A673 (cell line): ENCODE data around the gene CTSZ. TPM values are rescaled to one million over a fixed set of nuclear protein-coding genes. Genes with fewer than 3 reads are reported as not detected.

ENCODE experiments used
- BruUV-seq: library from RNA; stranded (reverse); fragments of 400-500 nt; replicated peaks from 2 replicates; lab custom pipeline; 2021; lab: Mats Ljungman, UMichigan
- CTCF ChIA-PET: fragments of 300-600 bp; sonication (Branson Sonifier 250); formaldehyde crosslinking; loops from one replicate; lab custom pipeline; 2022; ENCODE audit warnings: antibody characterized with exemption; lab: Charles Lee
- POLR2A ChIA-PET: fragments of 300-600 bp; sonication (Branson Sonifier 250); formaldehyde crosslinking; loops from one replicate; lab custom pipeline; 2022; ENCODE audit warnings: antibody characterized with exemption; ENCODE audit not compliant: low non-redundant PET; lab: Charles Lee
- DNase-seq: peaks from one replicate; pipeline ENCODE4 v3.0.0-alpha.2; 2015; ENCODE audit warnings: low spot score
- H3K27ac ChIP-seq: fragments of 200-600 bp; sonication (generic); 2 replicates; pipeline ENCODE4 v1.5.1; 2016; ENCODE audit warnings: mixed run types, low read depth, mild to moderate bottlenecking, mixed read lengths, antibody characterized with exemption, low read length; ENCODE audit not compliant: poor library complexity, severe bottlenecking
- H3K27me3 ChIP-seq: fragments of 200-600 bp; sonication (generic); replicated peaks from 2 replicates; pipeline ENCODE4 v1.6.1; 2017; ENCODE audit warnings: mixed run types, low read depth, mild to moderate bottlenecking, mixed read lengths, antibody characterized with exemption, low read length; ENCODE audit not compliant: insufficient read depth, poor library complexity
- H3K36me3 ChIP-seq: fragments of 200-600 bp; sonication (generic); 2 replicates; pipeline ENCODE4 v1.6.1; 2016; ENCODE audit warnings: mixed run types, mild to moderate bottlenecking, mixed read lengths, antibody characterized with exemption, low read length; ENCODE audit not compliant: insufficient read depth, poor library complexity, severe bottlenecking
- H3K4me1 ChIP-seq: fragments of 200-600 bp; sonication (generic); 2 replicates; pipeline ENCODE4 v1.6.1; 2017; ENCODE audit warnings: mixed run types, mild to moderate bottlenecking, mixed read lengths, antibody characterized with exemption, low read length; ENCODE audit not compliant: insufficient read depth, poor library complexity, severe bottlenecking
- H3K4me3 ChIP-seq: fragments of 200-600 bp; sonication (generic); 2 replicates; pipeline ENCODE4 v1.5.1; 2016; ENCODE audit warnings: low read depth, mixed run types, mild to moderate bottlenecking, mixed read lengths, low read length; ENCODE audit not compliant: poor library complexity, severe bottlenecking
- H3K9me3 ChIP-seq: fragments of 200-600 bp; sonication (generic); 2 replicates; pipeline ENCODE4 v1.6.1; 2016; ENCODE audit warnings: mixed run types, low read depth, mild to moderate bottlenecking, mixed read lengths, antibody characterized with exemption, low read length; ENCODE audit not compliant: poor library complexity, severe bottlenecking
- CTCF ChIP-seq: fragments of 300-800, 200-600 bp; sonication (generic); conservative IDR thresholded peaks from 2 replicates; pipeline ENCODE4 v1.5.1; 2017; ENCODE audit warnings: low read depth, mild to moderate bottlenecking, antibody characterized with exemption, low read length, moderate library complexity, mixed read lengths
- EZH2 ChIP-seq: fragments of 200-600 bp; sonication (generic); IDR thresholded peaks from 2 replicates; pipeline ENCODE4 v1.6.1; 2017; ENCODE audit warnings: borderline replicate concordance, low read depth, mild to moderate bottlenecking, mixed read lengths, antibody characterized with exemption, low read length; ENCODE audit not compliant: poor library complexity, severe bottlenecking
- intact Hi-C: fragments of 100-400 bp; cut with micrococcal nuclease; formaldehyde crosslinking; loops from one replicate; pipeline ENCODE4 v1.10.0; 2022; ENCODE audit not compliant: unreplicated experiment
- total RNA-seq: library from RNA; stranded (reverse); gene quantifications from 2 replicates; pipeline ENCODE4 v1.2.3, GENCODE V29; 2021

CTSZ gene
- total RNA-seq, 1 experiment from 2014 or later = 1.2 TPM

GRCh38 chr20:59002388-59002787, 4.7 kb downstream of the CTSZ start:
- intact Hi-C loops = no loop called here
- DNase-seq = no peak
- Histone ChIP-seq H3K27me3 (no peaks in the 10 kb centered on the region), H3K4me1 (peaks cover 8% of the 10 kb centered on the region), H3K9me3 (no peaks in the 10 kb centered on the region), H3K27ac (no peak overlapping the region), H3K36me3 (no peaks in the 10 kb centered on the region), H3K4me3 (no peak overlapping the region)
- BruUV-seq = no TSS peak
- CTCF ChIA-PET = no interaction called here
- TF ChIP-seq CTCF (no peak), EZH2 (no peak)
- POLR2A ChIA-PET = no interaction called here

- no peak overlapping the region for H3K27ac ChIP-seq
- H3K4me3 ChIP-seq = no peak overlapping the region
- no TSS peak for BruUV-seq
- TF ChIP-seq CTCF (no peak), EZH2 (no peak)
- intact Hi-C loops = no loop called here
- H3K27me3 ChIP-seq = no peaks in the 10 kb centered on the region
- H3K36me3 ChIP-seq = no peaks in the 10 kb centered on the region
- peaks cover 8% of the 10 kb centered on the region for H3K4me1 ChIP-seq
- CTCF ChIA-PET = no interaction called here
- H3K9me3 ChIP-seq = no peaks in the 10 kb centered on the region
- POLR2A ChIA-PET = no interaction called here
- DNase-seq = no peak
Measured at GRCh38 chr20:59001449-59002171, 5.4 kb downstream of the CTSZ start.

- no TSS peak for BruUV-seq
- peaks cover 8% of the 10 kb centered on the region for H3K4me1 ChIP-seq
- H3K4me3 ChIP-seq = no peak overlapping the region
- no peaks in the 10 kb centered on the region for H3K27me3 ChIP-seq
- no peak overlapping the region for H3K27ac ChIP-seq
- H3K36me3 ChIP-seq = peaks cover 2% of the 10 kb centered on the region
- intact Hi-C loops = no loop called here
- TF ChIP-seq CTCF (no peak), EZH2 (no peak)
- POLR2A ChIA-PET = interaction anchor here (0.6 kb wide), 1 partner anchor 1778 kb away, joined by 3 read pairs; no protein-coding TSS in a partner anchor
- CTCF ChIA-PET = no interaction called here
- DNase-seq = no peak
- H3K9me3 ChIP-seq = no peaks in the 10 kb centered on the region
Measured at GRCh38 chr20:59001068-59001448, 6.0 kb downstream of the CTSZ start.
